DND-41 (cell line): ENCODE data around the gene BCAS3.

Experiments
- ATAC-seq: fragments of 200-7000 bp; cut with Tn5 transposase; 3 replicates; pipeline ENCODE4 v1.9.1; 2021; ENCODE audit warnings: low read depth; ENCODE audit not compliant: insufficient read depth
- DNase-seq: peaks from one replicate; pipeline ENCODE4 v3.0.0-alpha.2; 2020
- H2AFZ ChIP-seq: 2 replicates; pipeline ENCODE4 v1.6.0; 2012; ENCODE audit warnings: low read depth, low read length
- H3K27ac ChIP-seq: 2 replicates; pipeline ENCODE4 v1.5.1; 2012; ENCODE audit warnings: low read length, inconsistent platforms
- H3K27me3 ChIP-seq: fragments of 200-600 bp; sonication (generic); 2 replicates; pipeline ENCODE4 v1.6.0; 2012; ENCODE audit warnings: low read length, mild to moderate bottlenecking, inconsistent platforms; ENCODE audit not compliant: insufficient read depth, poor library complexity
- H3K36me3 ChIP-seq: 2 replicates; pipeline ENCODE4 v1.5.1; 2012; ENCODE audit warnings: low read length, inconsistent platforms; ENCODE audit not compliant: insufficient read depth
- H3K4me1 ChIP-seq: 2 replicates; pipeline ENCODE4 v1.5.1; 2012; ENCODE audit warnings: mild to moderate bottlenecking, low read length; ENCODE audit not compliant: insufficient read depth
- H3K4me2 ChIP-seq: 2 replicates; pipeline ENCODE4 v1.6.0; 2012; ENCODE audit warnings: mild to moderate bottlenecking, moderate library complexity, low read length, inconsistent platforms; ENCODE audit not compliant: insufficient read depth
- H3K4me3 ChIP-seq, 2 experiments: fragments of 200-600 bp in 1 of 2; shearing (Covaris generic) in 1 of 2; 2 replicates each; pipeline ENCODE4 v1.5.1; 2012 to 2016; ENCODE audit warnings: inconsistent platforms in 2 of 2, low read length in 2 of 2, mild to moderate bottlenecking in 2 of 2, low read depth in 1 of 2, moderate library complexity in 1 of 2
- H3K79me2 ChIP-seq: 2 replicates; pipeline ENCODE4 v1.6.0; 2012; ENCODE audit warnings: low read length, inconsistent platforms; ENCODE audit not compliant: insufficient read depth
- H3K9ac ChIP-seq: 2 replicates; pipeline ENCODE4 v1.6.0; 2012; ENCODE audit warnings: low read depth, mild to moderate bottlenecking, inconsistent platforms, low read length, moderate library complexity
- H3K9me3 ChIP-seq: 2 replicates; pipeline ENCODE4 v1.5.1; 2012; ENCODE audit warnings: low read length, moderate library complexity, mild to moderate bottlenecking, inconsistent platforms; ENCODE audit not compliant: insufficient read depth, severe bottlenecking
- H4K20me1 ChIP-seq: 2 replicates; pipeline ENCODE4 v1.6.0; 2012; ENCODE audit warnings: low read length; ENCODE audit not compliant: insufficient read depth
- EZH2 ChIP-seq: IDR thresholded peaks from 3 replicates; pipeline ENCODE4 v1.6.1; 2012; ENCODE audit warnings: borderline replicate concordance, low read depth, mild to moderate bottlenecking, moderate library complexity, low read length, inconsistent platforms; ENCODE audit not compliant: severe bottlenecking
- TF ChIP-seq, protein P1 (sequence below): IDR thresholded peaks from 2 replicates; pipeline ENCODE4 v1.5.1; 2012; ENCODE audit warnings: borderline replicate concordance, low read length, moderate library complexity, mild to moderate bottlenecking; ENCODE audit not compliant: poor library complexity, severe bottlenecking; ENCODE audit errors: extremely low read depth

BCAS3 gene

DNA sequence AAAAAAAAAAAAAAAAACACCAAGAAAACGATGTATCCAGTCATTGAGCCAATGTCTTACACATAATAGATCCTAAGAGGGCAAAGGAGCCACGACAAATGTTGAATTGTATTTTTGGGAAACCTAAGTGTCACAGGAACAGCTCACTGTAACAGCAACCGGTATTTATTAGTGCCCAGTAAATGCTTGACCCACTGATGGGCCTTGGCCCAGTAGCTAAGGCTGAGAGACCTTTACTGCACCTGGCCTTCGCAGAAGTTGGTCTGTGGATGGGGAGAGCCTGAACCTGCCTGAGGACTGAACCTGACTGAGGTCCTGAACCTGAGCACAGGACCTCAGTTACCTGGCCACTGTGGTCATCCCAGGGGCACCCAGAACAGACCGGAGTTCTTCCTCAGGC lies 657.0 kb downstream of the BCAS3 start:
- Histone ChIP-seq H3K4me1 (no peaks in the 10 kb centered on the region), H3K79me2 (no peaks in the 10 kb centered on the region), H2AFZ (no peak overlapping the region), H3K36me3 (no peaks in the 10 kb centered on the region), H3K27me3 (no peaks in the 10 kb centered on the region), H3K27ac (no peak overlapping the region), H3K9me3 (no peaks in the 10 kb centered on the region), H3K4me2 (no peak overlapping the region), H3K9ac (no peak overlapping the region), H3K4me3 (no peak overlapping the region), H4K20me1 (no peaks in the 10 kb centered on the region)
- no peak for ATAC-seq
- TF ChIP-seq, protein P1, sequence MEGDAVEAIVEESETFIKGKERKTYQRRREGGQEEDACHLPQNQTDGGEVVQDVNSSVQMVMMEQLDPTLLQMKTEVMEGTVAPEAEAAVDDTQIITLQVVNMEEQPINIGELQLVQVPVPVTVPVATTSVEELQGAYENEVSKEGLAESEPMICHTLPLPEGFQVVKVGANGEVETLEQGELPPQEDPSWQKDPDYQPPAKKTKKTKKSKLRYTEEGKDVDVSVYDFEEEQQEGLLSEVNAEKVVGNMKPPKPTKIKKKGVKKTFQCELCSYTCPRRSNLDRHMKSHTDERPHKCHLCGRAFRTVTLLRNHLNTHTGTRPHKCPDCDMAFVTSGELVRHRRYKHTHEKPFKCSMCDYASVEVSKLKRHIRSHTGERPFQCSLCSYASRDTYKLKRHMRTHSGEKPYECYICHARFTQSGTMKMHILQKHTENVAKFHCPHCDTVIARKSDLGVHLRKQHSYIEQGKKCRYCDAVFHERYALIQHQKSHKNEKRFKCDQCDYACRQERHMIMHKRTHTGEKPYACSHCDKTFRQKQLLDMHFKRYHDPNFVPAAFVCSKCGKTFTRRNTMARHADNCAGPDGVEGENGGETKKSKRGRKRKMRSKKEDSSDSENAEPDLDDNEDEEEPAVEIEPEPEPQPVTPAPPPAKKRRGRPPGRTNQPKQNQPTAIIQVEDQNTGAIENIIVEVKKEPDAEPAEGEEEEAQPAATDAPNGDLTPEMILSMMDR, result no peak
- no peak for DNase-seq

DNA sequence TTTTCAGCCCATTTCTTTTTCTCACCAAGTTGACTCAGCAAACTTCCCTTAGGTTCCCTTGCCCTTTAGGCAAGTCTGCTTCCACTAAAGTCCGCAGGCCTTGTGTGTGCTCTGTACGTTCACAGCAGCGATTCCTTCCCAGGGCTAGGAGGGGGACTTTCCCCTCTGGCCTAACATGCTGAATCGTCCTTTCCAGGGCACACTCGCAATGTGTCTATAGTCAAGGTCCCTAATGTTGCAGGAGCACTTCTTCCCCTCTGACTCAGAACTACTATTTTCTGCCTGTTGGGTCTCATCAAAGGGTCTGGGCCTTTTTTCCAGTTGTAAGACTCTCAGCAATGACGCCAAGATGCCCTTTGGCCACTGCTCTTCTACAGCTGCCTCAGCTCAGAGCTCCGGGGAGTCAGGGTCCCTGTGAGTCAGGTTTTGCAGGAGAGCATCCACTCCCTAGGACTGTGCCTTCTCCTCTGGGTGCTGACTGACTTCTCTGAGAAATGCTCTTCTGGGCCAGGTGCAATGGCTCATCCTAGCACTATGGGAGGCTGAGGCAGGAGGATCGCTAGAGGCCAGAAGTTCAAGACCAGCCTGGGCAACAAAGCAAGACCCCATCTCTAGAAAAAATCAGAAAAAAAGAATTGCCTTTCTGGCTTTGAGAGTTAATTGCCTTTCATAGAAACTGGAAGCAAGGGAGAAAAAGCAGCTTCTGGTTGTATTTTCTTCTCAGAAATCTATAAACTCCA lies 657.6 kb downstream of the BCAS3 start:
- no peaks in the 10 kb centered on the region for H3K27me3 ChIP-seq
- no peaks in the 10 kb centered on the region for H3K9me3 ChIP-seq
- H3K79me2 ChIP-seq, result no peaks in the 10 kb centered on the region
- H3K9ac ChIP-seq, result no peak overlapping the region
- ATAC-seq (no peak), DNase-seq (no peak)
- H3K4me3 ChIP-seq, result no peak overlapping the region
- no peak for TF ChIP-seq EZH2
- TF ChIP-seq, protein P1, result no peak
- H3K4me2 ChIP-seq, result no peak overlapping the region
- no peaks in the 10 kb centered on the region for H3K4me1 ChIP-seq
- no peaks in the 10 kb centered on the region for H4K20me1 ChIP-seq
- H3K27ac ChIP-seq, result no peak overlapping the region
- H2AFZ ChIP-seq, result no peak overlapping the region
- no peaks in the 10 kb centered on the region for H3K36me3 ChIP-seq

DNA sequence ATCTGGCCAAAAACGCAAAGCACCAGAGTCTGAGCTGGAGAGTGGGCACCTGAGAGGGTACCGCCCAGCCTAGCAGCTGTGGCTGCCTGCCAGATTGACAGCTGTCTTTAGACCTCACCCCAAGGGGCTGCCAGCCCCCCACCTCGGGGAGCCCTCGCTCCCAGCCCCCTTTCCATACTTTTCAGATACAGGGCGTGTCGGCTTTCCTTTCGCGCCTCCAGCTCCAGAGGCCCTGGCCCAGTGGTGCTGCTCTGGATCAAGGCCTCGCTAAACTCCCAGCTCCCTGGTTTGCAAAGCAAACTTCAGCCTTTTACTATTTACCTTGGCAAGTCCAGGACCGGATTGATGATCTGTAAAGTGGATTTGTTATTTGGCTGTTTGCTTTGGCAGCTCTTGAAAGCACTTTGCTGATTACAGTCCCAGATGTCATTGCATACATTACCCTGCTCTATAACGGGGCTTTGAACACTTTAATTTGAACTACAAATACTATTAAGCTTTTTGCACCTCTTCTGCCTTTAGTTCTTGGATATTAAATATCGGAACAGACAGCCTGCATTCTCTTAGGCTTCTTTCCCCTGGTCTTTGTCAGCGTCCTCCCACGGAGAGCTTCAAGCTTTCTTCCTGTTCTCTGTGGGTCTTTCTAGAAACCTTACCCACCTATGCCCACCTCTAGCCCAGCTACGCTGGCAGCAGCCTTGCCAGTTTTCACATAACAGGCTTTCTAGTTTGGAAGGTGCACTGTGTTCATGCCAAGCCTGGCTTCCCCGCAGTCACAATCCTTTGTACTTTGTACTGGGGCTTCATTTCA lies 658.4 kb downstream of the BCAS3 start:
- DNase-seq, result no peak
- no peak for ATAC-seq
- H3K27me3 ChIP-seq, result no peaks in the 10 kb centered on the region
- no peak overlapping the region for H3K9ac ChIP-seq
- no peaks in the 10 kb centered on the region for H3K36me3 ChIP-seq
- no peak overlapping the region for H2AFZ ChIP-seq
- no peaks in the 10 kb centered on the region for H4K20me1 ChIP-seq
- no peak for TF ChIP-seq EZH2
- TF ChIP-seq, protein P1, result no peak
- no peaks in the 10 kb centered on the region for H3K9me3 ChIP-seq
- H3K4me2 ChIP-seq, result no peak overlapping the region
- no peak overlapping the region for H3K4me3 ChIP-seq
- no peaks in the 10 kb centered on the region for H3K79me2 ChIP-seq
- no peak overlapping the region for H3K27ac ChIP-seq
- H3K4me1 ChIP-seq, result no peaks in the 10 kb centered on the region
